HG02938 (cell line): Measurements from ENCODE around the gene ALKAL2.
"Not testable (repeated sequence)": the region's sequence is repeated elsewhere in the genome, so short reads cannot be mapped to it uniquely, and the experiment has no call there.

Experiments
- ATAC-seq: cut with Tn5 transposase; IDR thresholded peaks from one replicate; pipeline ENCODE4 v1.9.1; 2021; ENCODE audit warnings: mild to moderate bottlenecking, moderate library complexity; ENCODE audit not compliant: unreplicated experiment

The ALKAL2 gene, protein sequence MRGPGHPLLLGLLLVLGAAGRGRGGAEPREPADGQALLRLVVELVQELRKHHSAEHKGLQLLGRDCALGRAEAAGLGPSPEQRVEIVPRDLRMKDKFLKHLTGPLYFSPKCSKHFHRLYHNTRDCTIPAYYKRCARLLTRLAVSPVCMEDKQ

DNA sequence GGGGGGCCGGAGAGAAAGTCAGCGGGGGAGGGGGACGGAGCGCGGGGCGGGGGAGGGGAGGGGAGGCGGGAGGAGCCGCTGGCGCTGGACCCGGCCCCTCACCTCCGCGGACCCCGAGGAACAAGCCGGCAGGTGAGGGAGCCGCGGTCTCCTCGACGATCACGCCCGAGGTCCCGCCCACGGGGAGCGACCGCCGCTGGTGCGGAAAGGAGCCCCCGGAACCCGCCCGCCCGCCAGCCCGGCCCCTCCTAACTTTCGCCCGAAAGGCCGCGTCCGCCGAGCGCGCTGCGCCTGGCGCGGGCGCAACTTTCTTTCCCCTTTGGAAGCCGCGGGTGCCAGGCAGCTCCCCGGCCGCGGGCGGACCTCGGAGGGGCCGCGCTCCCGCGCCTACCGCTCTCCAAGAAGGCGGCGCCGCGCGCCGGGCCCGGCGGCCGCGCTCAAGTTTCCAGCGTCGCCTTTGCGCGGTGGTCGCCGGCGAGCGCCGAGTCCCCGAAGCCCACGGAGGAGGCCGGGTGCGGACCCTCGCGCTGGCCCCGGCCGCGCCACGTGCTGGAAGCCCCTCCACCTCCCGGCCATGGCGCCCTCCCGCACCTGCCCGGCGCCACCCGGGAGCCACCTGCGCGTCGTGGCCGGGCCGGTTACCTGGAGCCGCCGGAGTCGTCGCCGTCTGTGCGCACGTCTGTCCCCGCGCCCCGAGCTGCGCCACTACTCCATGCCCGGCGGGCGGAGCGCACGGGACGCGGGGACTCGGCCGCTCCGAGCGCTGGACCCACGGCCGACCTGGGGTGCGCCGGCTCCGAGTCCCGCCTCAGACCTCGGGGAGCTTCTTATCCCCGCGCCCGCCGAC is at the start of gene ALKAL2:
ALKAL2 (minus strand) TSS at position 181 of the 847 bp plus-strand sequence. CDS start 256 bp downstream, outside the sequence.
- no peak for ATAC-seq

DNA sequence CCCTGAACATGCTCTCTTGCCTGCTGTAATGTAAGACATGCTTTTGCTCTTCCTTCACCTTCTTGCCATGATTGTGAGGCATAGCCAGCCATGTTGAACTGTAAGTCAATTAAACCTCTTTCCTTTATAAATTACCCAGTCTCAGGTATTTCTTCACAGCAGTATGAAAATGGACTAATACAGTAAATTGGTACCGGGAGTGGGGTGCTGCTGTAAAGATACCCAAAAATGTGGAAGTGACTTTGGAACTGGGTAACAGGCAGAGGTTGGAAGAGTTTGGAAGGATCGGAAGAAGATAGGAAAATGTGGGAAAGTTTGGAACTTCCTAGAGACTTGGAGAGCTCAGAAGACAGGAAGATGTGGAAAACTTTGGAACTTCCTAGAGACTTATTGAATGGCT is 49.1 kb upstream of the ALKAL2 start:
- not testable (repeated sequence) for ATAC-seq

DNA sequence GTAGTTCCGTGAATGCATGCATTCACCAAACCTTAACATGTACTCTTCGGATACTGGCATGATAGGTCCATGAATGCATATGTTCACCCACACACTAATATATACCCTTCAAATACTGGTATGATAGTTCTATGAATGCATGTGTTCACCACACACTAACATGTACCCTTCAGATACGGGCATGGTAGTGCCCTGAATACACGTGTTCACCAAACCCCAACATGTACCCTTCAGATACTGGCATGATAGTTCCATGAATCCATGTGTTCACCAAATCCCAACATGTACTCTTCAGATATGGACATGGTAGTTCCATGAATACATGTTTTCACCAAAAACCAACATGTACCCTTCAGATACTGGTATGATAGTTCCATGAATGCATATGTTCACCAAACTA is 48.5 kb upstream of the ALKAL2 start:
- no peak for ATAC-seq

DNA sequence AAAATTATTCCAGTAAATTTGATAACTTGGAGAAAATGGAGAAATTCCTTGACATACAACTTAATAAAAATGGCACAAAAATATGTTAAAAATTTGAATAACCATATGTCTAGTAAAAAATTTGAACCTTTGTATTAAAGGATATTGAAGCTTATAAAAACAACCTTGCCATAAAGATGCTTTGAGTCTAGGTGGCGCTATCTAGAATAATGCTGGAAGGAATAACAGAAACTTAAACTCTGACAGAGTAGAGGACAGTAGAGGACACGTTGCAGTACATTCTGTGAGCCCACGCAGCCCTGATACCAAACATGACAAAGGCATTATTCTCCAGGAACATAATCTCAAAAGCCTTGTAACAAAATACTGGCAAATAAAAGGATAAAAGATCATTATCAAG is 44.7 kb upstream of the ALKAL2 start:
- no peak for ATAC-seq

DNA sequence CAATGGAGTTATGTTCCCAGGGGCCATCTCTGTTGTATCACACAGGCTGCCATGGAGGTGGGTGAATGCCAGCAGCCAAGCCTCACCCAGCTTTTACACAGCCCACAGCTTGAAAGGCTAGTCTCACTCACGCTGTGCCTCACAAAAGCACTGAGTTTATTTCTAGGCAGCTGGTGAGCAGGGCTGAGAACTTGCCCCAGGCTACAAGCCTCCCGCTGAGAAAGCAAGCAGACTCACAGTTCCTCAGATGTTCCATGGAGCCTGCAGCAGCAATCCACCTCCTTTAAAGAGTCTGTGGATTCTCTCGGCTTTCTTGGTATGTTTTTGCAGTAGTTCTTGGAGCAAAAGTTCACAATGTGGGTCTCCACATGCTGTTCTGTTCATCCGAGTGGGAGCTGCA is 40.9 kb upstream of the ALKAL2 start:
- ATAC-seq: no peak

DNA sequence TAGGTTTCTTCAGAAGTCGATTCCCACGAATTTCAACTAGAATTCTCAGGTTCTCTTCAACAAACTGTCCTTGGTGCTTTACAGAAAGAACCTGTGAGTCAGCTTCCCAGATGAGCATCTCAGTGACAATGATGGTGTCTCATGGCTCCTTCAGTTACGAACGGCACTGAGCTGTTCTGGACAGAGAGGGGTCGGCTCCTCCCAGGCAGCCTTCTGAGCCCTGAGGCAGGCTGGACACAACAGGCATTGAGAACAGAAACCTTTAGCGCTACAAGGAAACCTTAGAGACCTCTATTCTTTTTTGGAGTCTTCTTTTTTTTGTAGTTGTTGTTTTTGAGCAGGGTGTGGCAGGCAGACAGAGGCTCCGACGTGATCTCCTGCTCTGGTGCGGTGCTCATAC is 35.1 kb upstream of the ALKAL2 start:
- ATAC-seq: no peak

DNA sequence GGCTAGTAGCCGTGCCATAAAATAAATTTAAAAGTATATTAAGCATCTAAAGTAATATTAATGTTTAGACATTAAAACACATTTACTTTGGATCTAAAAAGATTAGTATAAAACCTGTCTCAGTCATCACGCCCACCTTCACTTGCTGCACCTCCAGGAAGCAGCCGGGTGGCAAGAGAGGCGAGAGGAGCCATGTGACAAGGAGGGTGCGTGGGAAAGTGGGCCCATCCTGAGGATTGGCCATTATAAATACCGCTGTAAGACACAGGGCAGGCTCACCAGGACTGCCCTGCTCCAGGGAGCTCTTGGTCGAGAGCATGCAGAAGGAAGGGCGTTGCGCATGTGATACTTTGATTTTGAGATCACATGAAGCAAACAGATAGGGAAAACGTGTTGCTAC is 34.4 kb upstream of the ALKAL2 start:
- no peak for ATAC-seq

DNA sequence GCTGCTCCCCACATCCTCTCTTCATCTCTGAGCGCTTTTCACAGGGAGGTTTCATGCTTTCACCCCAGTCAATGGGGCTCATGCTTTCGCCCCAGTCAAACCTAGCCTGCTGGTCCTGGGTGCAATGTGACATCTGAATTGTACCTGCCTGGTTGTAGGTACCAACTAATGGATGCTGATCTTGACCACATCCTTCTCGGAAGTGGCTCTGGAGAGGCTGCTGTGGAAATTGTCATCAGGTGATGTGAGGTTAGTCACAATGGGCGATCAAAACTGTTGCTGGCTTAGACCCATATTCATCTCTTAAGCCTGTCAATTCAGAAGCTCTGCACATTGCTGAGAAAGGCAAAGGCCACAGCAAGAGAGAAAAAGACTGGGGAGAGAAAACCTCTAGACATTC is 32.7 kb upstream of the ALKAL2 start:
- no peak for ATAC-seq

DNA sequence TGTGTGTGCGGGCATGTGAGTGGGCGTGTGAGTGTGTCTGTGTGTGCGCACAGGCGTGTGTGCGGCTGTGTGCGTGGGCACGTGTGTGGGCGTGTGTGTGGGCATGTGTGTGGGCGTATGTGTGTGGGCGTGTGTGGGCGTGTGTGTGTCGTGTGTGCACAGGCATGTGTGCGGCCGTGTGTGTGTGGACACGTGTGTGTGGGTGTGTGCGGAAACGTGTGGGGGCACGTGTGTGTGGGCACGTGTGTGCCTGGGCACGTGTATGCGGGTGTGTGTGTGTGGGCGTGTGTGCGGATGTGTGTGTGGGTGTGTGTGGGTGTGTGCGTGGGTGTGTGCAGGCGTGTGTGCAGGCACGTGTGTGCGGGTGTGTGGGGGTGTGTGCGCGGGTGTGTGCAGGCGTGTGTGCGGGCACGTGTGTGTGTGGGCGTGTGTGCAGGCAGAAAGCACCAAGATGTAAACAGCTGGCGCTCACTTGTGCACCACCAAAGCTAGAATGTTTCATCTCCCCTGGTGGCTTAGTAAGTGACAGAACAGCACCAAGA is 31.2 kb upstream of the ALKAL2 start:
- ATAC-seq: no peak

DNA sequence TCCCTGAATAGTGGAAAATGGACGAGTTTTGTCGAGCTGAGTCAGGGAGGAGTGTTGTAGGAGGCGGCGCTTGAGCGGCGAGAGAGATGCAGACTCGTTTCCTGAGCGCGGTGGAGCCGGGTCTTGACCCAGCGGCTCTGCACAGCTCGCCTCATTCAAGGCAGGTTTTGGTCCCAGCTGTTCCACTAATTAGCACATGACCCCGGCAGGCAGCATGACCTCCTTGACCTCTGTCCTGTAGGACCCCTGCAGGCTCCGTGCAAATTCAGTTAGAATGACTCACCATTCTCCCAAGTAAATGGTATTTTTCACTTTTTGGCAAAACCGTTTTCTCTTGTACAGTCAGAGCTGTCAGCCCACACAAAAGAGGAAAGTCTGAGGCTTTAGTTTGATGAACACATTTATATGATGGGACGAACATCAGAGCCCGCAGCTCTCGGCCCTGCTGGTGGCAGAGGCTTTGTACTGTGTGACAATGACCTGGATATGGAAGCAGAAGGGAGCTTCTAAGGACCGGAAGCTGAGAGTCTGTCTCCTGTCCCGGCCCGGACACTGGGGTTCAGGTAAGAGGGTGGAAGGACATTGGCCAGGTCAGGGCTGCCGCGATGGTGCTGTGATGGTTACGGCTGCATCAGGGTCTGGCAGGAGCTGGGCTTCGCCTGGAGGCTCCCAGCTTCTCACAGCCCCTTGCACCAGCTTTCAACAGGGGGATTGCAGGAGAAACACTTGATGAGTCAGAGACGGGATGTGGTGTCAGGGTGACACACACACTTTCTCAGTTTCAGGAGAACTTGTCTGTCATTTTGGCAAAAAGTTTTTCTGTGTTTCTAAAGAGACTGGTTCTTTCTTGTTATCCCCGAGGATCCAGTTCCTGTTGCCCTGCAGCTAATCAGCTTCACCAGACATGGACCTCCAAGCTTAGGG is 29.9 kb upstream of the ALKAL2 start:
- ATAC-seq: peak; percentile 80

DNA sequence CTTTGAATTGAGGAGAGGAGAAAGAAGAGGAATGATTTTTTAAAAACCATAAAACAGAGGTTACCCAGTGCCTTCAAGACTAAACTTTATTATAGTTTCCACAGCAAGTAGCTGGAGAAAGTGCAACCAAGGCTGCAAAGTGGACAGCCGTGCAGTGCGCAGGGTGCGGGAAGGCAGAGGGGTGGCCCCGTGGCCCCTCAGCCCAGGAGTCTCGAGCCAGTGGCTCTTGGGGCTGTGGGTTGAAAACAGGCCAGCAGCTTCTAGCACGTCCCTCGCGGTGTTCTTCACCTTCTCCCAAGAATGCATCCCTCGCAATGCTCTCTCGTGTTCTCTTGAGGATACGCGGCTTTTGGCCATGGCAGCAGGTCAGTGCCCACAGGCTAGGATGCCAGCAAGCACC is 28.5 kb upstream of the ALKAL2 start:
- ATAC-seq: no peak

DNA sequence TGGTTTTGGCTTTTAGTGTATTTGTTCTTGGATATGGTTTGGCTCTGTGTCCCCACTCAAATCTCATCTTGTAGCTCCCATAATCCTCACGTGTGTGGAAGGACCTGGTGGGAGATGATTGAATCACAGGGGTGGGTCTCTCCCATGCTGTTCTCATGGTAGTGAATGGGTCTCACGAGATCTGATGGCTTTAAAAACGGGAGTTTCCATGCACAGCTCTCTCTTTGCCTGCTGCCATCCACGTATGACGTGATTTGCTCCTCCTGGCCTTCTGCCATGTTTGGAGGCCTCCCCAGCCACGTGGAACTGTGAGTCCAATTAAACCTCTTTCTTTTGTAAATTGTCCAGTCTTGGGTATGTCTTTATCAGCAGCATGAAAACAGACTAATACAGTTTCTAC is 28.0 kb upstream of the ALKAL2 start:
- not testable (repeated sequence) for ATAC-seq

DNA sequence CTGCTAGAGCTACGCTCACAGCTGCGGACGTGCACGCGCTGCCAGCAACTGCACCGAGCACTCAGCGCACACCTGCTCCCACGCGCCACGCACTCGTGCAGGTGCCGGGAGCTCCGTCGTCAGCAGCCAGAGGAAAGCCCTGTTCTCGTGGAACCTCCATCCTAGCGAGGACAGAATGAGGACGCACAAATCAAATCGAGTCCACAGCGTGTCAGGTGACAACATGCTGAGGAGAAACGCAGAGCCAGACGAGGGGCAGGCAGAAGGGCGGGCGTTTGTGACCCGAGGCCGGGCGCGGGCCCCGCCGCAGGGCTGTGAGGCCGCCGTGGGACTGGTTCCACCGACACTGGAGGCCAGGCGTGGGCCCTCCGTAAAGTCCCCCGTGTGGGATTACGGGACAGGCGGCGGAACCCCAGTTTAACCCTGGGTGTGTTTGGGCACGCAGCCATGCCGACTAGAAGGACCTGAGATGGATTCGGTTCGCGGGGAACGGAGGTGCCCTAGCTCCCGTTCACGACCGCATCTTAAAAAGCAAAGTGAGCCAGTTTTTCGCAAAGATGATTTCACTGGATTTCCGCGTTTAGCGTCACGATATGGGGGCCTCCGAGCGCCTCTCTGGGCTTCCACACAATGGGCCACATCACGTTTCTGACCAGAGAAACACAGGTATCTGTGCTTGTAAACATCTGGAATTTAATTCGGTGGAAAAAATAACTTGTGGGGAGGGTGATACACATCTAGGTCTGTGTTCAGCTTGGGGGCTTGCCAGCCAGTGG is 26.9 kb upstream of the ALKAL2 start:
- ATAC-seq: no peak

DNA sequence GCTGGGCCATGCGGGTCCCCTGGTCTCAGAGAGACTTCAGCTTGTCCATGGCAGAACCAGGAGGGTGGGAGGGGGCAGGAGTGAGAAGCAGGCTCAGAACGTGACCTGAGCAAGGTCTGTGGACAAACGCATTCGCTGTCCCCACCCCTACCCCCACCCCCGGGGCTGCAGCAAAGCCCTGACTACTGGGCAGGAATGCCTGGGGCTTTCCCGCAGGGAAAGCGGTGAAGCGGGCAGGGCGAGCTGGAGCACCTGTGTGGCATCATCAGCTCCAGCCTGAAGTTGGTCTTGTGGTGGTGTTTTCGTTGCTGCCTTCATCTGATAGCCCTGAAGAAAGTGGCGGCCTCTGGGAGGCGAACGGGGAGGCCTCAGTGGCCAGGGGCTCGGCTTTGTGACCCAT is 26.1 kb upstream of the ALKAL2 start:
- ATAC-seq: no peak

DNA sequence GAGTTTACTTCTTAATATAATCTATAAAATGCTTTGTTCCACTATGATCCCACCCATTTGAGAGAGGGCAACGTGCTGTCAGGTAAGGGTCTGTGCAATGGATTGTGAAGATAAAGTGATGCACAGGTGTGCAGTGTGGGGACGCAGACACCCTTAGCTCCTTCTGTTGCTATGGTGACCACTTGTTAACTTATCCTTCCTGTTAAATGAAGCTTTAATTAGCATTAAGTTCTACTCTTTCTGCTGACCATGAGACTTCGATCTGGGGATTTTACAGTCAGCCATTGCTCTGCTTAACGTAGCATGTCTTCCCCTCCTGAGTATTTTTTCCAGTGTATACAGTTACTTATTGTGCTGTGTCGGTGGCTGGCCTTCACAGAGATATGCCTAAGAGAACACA is 23.1 kb upstream of the ALKAL2 start:
- ATAC-seq: no peak

DNA sequence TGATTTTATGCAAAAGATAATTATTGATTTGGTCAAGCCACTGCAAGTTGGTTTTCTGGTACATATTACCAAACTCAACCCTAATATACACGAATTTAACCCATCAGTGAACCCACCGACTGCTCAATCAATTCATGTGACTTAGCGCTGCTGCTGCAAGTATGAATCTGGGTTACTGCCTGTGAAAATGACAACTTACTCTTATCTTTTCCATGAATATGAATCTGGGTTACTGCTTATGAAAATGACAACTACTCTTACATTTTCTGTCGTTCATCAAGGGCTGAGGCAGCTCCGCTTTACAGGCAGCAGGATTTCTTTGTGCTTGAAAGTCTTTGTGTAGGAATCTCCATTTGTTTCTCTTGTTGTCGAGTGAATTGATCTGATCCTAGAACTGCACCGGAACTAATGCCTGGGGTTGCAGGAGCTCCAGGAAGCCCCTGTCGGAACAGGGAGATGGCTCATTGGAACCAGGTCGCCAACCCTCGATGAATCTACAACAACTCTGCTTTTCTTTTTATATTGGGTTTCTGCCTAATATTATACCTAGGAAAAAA is 22.1 kb upstream of the ALKAL2 start:
- ATAC-seq: no peak

DNA sequence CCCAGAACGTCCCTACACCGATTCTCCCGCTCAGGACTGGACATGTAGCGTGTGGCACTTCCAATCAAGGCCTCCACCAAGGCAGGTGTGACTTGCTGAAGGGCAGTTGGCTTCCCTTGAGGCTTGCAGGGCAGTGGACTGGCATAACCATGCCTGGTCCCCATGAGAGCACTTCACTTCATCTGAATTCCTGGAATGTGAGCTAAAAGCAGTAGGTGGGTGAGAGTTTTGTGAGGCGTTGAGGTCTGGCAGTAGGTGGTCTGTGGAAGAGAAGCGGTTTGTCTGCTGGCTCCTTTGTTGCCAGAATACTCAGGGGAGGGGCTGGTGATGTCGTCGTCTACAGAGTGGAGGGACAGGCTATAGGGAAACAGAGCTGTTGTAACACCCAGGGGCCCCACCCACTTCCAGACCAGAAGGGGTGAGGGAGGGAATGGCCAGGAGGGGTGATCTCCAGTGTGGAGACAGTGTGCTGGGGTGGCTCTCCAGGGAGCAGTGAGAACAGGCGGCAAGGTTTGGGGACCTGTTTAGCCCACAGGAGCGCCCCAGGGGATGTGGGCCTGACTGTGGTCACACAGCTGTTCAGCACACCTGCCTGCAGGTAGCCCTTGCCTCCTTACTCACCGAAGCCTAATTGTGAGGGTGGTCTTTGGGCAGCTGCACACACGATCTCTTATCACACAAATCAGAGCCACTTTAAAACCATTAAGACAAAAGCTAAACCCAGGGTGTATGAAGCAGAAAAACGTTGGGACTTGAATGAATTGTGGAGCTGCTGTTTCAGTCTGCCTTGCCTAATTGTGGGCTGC is 21.5 kb upstream of the ALKAL2 start:
- no peak for ATAC-seq

DNA sequence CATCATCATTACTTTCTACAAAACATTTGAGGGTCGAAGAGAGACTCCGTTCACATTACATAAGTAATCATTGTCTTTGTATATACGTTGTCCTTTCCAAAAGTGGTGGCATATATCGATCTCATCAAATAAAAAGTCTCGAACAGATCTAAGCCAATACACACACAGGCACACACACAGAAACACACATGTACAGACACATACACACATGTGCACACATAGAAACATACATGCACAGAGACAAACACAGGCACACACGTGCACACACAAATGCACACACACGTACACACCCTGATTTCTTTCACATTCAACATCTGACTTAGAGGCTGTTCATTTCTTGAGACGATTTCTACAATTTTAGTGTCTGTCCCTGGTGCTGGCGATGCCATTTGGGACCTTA is 17.5 kb upstream of the ALKAL2 start:
- no peak for ATAC-seq

DNA sequence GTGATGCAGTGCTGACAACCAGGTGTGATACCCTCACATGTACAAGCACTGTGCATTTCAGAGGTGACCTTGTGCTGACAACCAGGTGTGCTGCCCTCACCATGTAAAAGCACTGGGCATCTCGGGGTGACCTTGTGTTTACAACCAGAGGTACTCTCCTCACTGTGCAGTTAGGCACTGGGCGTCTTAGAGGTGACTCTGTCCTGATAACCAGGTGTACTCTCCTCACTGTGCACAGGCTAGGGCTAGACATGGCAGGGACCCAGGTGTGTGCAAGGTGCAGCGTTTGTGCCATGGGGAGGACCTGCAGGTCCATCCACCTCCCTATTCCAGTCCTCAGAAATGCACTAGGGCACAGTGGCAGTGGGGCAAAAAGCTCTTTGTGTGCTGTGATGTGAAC is 8.5 kb upstream of the ALKAL2 start:
- no peak for ATAC-seq
